ENCODE data around the gene SYT7. TPM values are rescaled to one million over a fixed set of nuclear protein-coding genes. Genes with fewer than 3 reads are reported as not detected.

SYT7 gene
- polyA plus RNA-seq, 3 donors, result 5.0 to 6.5 (median 5.0) TPM

DNA sequence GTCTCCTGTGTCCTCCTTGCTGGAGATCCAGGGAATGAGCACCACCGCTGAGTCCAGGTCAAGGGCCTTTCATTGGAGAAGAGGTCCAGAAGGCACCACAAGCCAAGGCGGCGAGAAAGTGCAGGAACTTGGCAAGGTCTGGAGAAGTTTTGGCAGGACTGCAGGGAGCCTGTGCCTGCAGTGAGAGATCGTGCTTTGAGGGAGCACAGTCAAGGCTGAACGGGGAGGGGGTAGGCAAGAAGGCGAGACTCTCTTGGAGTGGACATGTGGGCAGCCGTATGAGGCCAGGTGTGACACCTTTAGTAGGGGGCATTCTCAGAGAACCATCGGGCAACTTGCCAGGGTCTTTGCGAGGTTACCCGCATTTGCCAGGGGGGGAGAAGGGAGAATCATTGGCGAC, 41.9 kb downstream of the SYT7 start:
- no peak for DNase-seq

GRCh38 chr11:61538636-61538961, 42.3 kb downstream of the SYT7 start:
- DNase-seq, result no peak

DNA sequence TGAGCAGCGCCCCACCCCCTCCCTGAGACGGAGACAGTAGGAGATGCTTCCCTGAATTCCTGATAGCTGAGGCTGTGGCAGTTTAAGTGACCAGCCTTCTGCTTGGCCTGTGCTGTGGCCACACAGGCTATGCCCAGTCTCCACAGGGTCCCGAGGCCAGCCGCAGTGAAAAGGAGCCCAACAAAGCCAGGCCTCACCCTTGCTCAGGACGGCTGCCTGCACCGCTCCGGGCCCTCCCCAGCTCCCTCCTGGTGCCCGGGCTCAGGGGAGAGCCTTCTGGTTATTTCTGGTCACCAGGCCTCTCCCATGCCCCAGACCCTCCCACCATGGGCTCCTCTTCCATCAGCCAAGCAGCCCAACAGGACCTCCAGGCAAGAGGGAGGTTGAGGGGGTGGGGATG, 43.5 kb downstream of the SYT7 start:
- DNase-seq, result no peak

DNA sequence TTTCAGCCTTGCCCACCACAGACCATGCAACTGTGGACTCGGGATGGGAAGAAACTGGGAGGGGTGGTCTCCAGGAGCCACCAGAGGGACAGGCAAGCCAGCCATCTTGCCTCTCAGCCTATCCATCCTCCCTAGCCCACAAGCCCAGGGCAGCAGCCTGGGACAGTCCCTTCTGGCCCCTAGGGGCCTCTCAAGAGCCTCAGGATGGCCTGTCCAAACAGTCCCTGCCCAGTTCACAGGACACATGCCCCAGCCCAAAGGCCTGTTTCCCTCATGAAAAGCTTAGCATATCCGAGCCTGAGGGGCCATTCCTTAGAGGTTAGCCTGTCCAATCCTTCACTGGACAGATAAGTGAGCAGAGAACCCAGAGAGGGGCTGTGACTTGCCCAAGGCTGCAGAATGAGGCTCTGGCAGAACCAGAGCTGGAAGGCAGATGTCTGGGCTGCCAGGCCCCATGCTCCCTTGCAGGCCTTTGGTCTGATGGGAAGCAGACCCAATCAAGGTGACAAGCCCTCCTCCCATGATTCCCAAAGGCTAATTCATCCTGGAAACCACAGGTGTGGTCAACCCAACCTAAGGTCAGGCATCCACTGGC, 44.1 kb downstream of the SYT7 start:
- no peak for DNase-seq

- no peak for DNase-seq
These were observed 44.7 kb downstream of the SYT7 start for GRCh38 chr11:61535998-61536675.

- no peak for DNase-seq
These were observed 45.7 kb downstream of the SYT7 start for GRCh38 chr11:61534933-61535839.

- no peak for DNase-seq
These were observed 46.6 kb downstream of the SYT7 start for GRCh38 chr11:61534025-61534932.

GRCh38 chr11:61533401-61533800, 47.5 kb downstream of the SYT7 start:
- DNase-seq, result no peak

- DNase-seq, result no peak
These were observed 47.9 kb downstream of the SYT7 start for GRCh38 chr11:61533039-61533375.

- no peak for DNase-seq
These were observed 48.5 kb downstream of the SYT7 start for GRCh38 chr11:61532134-61533038.

GRCh38 chr11:61531044-61531443, 49.8 kb downstream of the SYT7 start:
- DNase-seq, result no peak

DNA sequence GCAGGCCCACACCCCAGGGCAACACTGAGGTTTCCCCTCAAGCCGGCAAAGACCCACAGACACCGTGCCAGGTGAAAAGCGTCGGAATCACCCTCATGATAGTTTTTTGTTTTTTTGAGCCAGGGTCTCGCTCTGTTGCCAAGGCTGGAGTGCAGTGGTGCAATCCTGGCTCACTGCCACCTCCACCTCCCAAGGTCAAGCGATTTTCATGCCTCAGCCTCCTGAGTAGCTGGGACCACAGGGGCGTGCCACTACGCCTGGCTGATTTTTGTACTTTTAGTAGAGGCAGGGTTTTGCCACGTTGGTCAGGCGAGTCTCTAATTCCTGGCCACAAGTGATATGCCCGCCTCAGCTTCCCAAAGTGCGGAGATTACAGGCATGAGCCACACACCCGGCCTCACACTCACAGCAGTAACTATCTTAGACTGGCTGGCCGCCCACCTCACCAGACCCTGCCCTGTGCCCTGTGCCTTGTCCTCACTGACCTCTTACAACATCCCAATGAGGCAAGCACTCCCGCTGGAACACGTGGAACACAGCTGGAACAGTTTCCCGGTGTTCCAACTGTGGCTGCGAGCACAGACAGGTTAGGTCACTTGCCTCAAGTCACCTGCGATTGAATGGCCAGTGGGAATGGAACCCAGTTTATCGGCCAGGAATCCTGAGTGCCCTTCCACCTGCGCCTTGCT, 51.2 kb downstream of the SYT7 start:
- no peak for DNase-seq

DNA sequence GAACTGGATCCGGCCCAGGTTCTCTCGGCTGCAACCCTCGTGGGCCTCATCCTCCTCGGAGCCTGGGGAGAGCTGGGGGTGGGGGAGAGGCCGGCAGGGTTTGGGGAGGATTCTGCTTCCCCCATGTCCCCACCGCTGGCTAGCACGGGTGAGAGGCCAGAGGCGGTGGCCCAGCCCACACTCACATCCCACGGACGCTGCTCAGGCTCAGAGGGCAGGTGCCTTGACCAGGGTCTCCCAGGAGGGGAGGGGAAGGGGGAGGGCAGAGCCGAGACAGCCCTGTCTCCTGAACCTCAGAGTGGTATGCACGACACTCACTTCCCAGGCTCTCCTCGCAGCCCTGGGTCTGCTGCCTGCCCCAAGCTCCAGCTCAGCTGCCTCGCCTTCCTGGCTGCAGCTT, 52.8 kb downstream of the SYT7 start:
- DNase-seq, result no peak

DNA sequence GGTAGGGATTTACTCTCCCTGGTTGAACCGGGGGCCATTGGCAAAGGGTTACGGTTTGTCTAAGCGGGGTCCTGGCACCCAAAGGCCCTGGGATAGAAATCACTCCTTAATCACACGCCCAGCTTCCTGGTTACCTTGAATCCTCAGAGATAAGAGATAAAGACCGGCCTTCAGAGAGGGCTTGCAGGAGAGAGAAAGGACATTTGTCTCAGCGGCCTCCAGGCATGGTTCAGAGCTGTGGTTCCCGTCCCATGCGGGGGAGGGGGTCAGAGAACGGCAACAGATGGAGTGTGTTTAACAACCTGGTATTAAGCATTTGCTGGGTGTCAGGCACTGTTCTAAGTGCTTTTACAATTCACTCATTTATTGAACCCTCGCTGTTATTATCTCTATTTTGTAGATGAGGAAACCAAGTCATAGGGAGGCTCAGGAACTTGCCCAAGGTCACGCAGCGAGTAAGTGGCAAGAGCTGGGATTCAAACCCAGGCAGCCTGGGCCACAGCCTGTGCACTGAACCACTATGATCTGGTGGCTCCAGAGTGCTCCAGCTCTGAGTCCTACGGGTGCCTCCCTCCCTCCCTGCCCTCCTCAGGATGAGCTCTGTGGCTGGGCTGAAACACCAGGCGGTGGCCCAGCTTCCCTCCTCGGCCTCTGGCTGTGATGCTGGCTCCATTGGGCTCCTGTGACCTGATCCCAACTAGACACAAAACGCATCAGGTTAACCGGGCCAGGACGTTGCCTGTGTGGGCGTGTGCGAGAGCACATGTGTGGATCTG, 53.7 kb downstream of the SYT7 start:
- DNase-seq, result no peak

DNA sequence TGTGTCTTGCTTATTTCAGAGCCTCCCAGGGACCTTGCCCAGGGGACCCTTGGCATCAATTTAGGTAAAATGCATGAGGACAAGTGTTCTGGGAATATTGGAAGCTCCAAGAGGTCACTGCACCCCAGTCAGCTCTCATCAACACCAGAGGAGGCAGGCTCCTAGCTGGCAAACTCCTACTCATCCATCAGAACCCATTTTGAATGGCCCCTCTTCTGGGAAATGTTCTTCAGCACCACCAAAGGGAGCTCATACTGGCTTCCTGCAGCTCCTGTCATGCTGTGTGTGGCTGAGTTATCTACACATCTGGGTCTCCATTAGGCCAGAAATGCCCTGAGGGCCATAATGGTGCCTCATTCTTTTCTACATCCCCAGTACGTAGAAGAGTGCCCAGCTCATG, 54.6 kb downstream of the SYT7 start:
- DNase-seq, result no peak

GRCh38 chr11:61524963-61525587, 55.8 kb downstream of the SYT7 start:
- no peak for DNase-seq

- no peak for DNase-seq
These were observed 56.4 kb downstream of the SYT7 start for GRCh38 chr11:61524446-61524845.

GRCh38 chr11:61522881-61523280, 58.0 kb downstream of the SYT7 start:
- DNase-seq, result no peak
